GM23248 (cell line): ENCODE data around the gene DPM3. TPM values are rescaled to one million over a fixed set of nuclear protein-coding genes. Genes with fewer than 3 reads are reported as not detected.

Experiments used
- DNase-seq: peaks from one replicate; pipeline ENCODE4 v3.0.0-alpha.2; 2015
- H2AFZ ChIP-seq: fragments of 200-600 bp; sonication (generic); 2 replicates; pipeline ENCODE4 v1.6.1; 2016; ENCODE audit warnings: antibody characterized with exemption
- H3F3A ChIP-seq: fragments of 200-600 bp; sonication (generic); 2 replicates; pipeline ENCODE4 v1.6.1; 2016; ENCODE audit warnings: mild to moderate bottlenecking, antibody characterized with exemption, mixed run types; ENCODE audit not compliant: insufficient read depth
- H3K27ac ChIP-seq: fragments of 200-600 bp; sonication (generic); 2 replicates; pipeline ENCODE4 v1.5.1; 2016; ENCODE audit warnings: mild to moderate bottlenecking
- H3K27me3 ChIP-seq: fragments of 200-600 bp; sonication (generic); replicated peaks from 2 replicates; pipeline ENCODE4 v1.6.1; 2016; ENCODE audit warnings: mild to moderate bottlenecking; ENCODE audit not compliant: insufficient read depth
- H3K36me3 ChIP-seq: fragments of 200-600 bp; sonication (generic); 2 replicates; pipeline ENCODE4 v1.6.1; 2016; ENCODE audit warnings: low read depth, mild to moderate bottlenecking
- H3K4me1 ChIP-seq: fragments of 200-600 bp; sonication (generic); 2 replicates; pipeline ENCODE4 v1.6.1; 2016; ENCODE audit warnings: mild to moderate bottlenecking; ENCODE audit not compliant: insufficient read depth
- H3K4me2 ChIP-seq: fragments of 200-600 bp; sonication (generic); one replicate; pipeline ENCODE4 v1.6.1; 2016; ENCODE audit warnings: mild to moderate bottlenecking; ENCODE audit not compliant: unreplicated experiment
- H3K4me3 ChIP-seq: fragments of 200-600 bp; sonication (generic); 2 replicates; pipeline ENCODE4 v1.5.1; 2016; ENCODE audit warnings: mild to moderate bottlenecking
- H3K79me2 ChIP-seq: fragments of 200-600 bp; sonication (generic); 2 replicates; pipeline ENCODE4 v1.6.1; 2016; ENCODE audit warnings: mild to moderate bottlenecking; ENCODE audit not compliant: insufficient read depth
- H3K9ac ChIP-seq: fragments of 200-600 bp; sonication (generic); 2 replicates; pipeline ENCODE4 v1.6.1; 2016; ENCODE audit warnings: mild to moderate bottlenecking
- H3K9me2 ChIP-seq: fragments of 200-600 bp; sonication (generic); 2 replicates; pipeline ENCODE4 v1.6.1; 2016; ENCODE audit warnings: mixed run types, mild to moderate bottlenecking, moderate library complexity; ENCODE audit not compliant: insufficient read depth
- H3K9me3 ChIP-seq: fragments of 200-600 bp; sonication (generic); one replicate; pipeline ENCODE4 v1.6.1; 2017; ENCODE audit warnings: low read depth
- H4K20me1 ChIP-seq: fragments of 200-600 bp; sonication (generic); 2 replicates; pipeline ENCODE4 v1.6.0; 2016; ENCODE audit not compliant: insufficient read depth
- EZH2 ChIP-seq: fragments of 200-600 bp; sonication (generic); IDR thresholded peaks from 2 replicates; pipeline ENCODE4 v1.6.1; 2018; ENCODE audit warnings: antibody characterized with exemption, mild to moderate bottlenecking; ENCODE audit not compliant: insufficient read depth, poor library complexity, severe bottlenecking
- EZH2phosphoT487 ChIP-seq: fragments of 200-600 bp; sonication (generic); IDR thresholded peaks from 2 replicates; pipeline ENCODE4 v1.6.1; 2018; ENCODE audit warnings: antibody characterized with exemption, moderate library complexity, mild to moderate bottlenecking, low read depth; ENCODE audit not compliant: insufficient read depth
- whole genome bisulfite sequencing, 2 experiments: methylation state at CpG; one replicate each; pipeline ENCODE4 v1.1.6; 2015 to 2017; ENCODE audit warnings: low lambda C conversion rate in 2 of 2, low coverage in 1 of 2; ENCODE audit errors: missing lambda C conversion rate in 2 of 2; 5-methylcytosine and 5-hydroxymethylcytosine counted together
- in situ Hi-C: fragments of 300-500 bp; cut with MboI; formaldehyde crosslinking; loops from 2 replicates; pipeline ENCODE4 v1.15.0; 2020
- polyA plus RNA-seq: library from polyadenylated mRNA; unstranded; fragments of >200 nt; fragmentation: Nextera tagmentation; extraction: Ambion mirVana; gene quantifications from 2 replicates; pipeline ENCODE4 v1.2.1, GENCODE V29; 2016
- total RNA-seq: library from RNA; depleted of rRNA; stranded (reverse); fragments of >200 nt; shearing (Covaris generic); gene quantifications from 2 replicates; pipeline ENCODE4 v1.2.3, GENCODE V29; 2014

Gene DPM3
- total and polyA plus RNA-seq, 2 experiments from 2014 or later, result 50.7 to 75.3 TPM

GRCh38 chr1:155107309-155108264 is 32.7 kb downstream of the DPM3 start:
- Histone ChIP-seq H3K79me2 (no peaks in the 10 kb centered on the region), H3K27me3 (peaks cover 23% of the 10 kb centered on the region), H3K36me3 (no peaks in the 10 kb centered on the region), H3K4me3 (no peak overlapping the region), H3K4me1 (no peaks in the 10 kb centered on the region), H3K9ac (no peak overlapping the region), H2AFZ (no peak overlapping the region), H4K20me1 (no peaks in the 10 kb centered on the region), H3K4me2 (no peak overlapping the region), H3K9me3 (no peaks in the 10 kb centered on the region), H3K9me2 (no peaks in the 10 kb centered on the region), H3K27ac (no peak overlapping the region), H3F3A (no peaks in the 10 kb centered on the region)
- WGBS, 2 experiments, result 39 to 40% methylated on average over 12 of the region's 12 CpGs
- DNase-seq, result no peak
- TF ChIP-seq EZH2 (no peak), EZH2phosphoT487 (no peak)
- in situ Hi-C loops, result no loop called here

GRCh38 chr1:155106862-155107261 is 33.5 kb downstream of the DPM3 start:
- Histone ChIP-seq H3K9me2 (no peaks in the 10 kb centered on the region), H3K4me2 (no peak overlapping the region), H3F3A (no peaks in the 10 kb centered on the region), H2AFZ (no peak overlapping the region), H3K27ac (no peak overlapping the region), H4K20me1 (no peaks in the 10 kb centered on the region), H3K9me3 (no peaks in the 10 kb centered on the region), H3K9ac (no peak overlapping the region), H3K4me3 (no peak overlapping the region), H3K4me1 (no peaks in the 10 kb centered on the region), H3K36me3 (no peaks in the 10 kb centered on the region), H3K79me2 (no peaks in the 10 kb centered on the region), H3K27me3 (peaks cover 26% of the 10 kb centered on the region)
- TF ChIP-seq EZH2 (no peak), EZH2phosphoT487 (no peak)
- in situ Hi-C loops, result no loop called here
- DNase-seq, result no peak
- WGBS, 2 experiments, result 28 to 35% methylated on average over 6 of the region's 6 CpGs

DNA sequence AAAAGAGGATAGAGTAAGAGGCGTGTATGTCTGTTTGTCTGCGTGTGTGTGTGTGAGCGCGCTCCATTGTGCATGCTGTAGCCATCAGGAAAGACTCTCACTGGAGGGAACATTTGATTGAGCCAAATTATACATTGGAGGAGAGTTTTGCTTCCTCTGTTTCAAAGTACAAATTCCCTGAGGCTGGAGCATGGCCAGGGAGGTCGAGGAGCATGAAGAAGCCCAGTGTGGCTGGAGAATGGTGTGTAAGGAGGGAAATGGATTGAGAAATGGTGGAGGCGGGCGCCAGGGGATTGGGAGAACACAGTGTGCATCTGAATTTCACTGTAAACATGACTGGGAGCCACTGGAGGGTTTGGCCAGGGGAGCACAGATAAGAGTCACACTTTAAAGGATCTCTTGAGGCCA is 34.7 kb downstream of the DPM3 start:
- no peak overlapping the region for H2AFZ ChIP-seq
- no peaks in the 10 kb centered on the region for H3K9me2 ChIP-seq
- in situ Hi-C loops, result no loop called here
- DNase-seq, result no peak
- no peak overlapping the region for H3K4me3 ChIP-seq
- no peak overlapping the region for H3K4me2 ChIP-seq
- no peaks in the 10 kb centered on the region for H3K4me1 ChIP-seq
- H3K27ac ChIP-seq, result no peak overlapping the region
- H3K36me3 ChIP-seq, result no peaks in the 10 kb centered on the region
- WGBS, 2 experiments, result 61 to 62% methylated on average over 7 of the region's 7 CpGs
- H3K79me2 ChIP-seq, result no peaks in the 10 kb centered on the region
- peaks cover 26% of the 10 kb centered on the region for H3K27me3 ChIP-seq
- TF ChIP-seq EZH2, result no peak
- H4K20me1 ChIP-seq, result no peaks in the 10 kb centered on the region
- no peaks in the 10 kb centered on the region for H3K9me3 ChIP-seq
- no peaks in the 10 kb centered on the region for H3F3A ChIP-seq
- H3K9ac ChIP-seq, result no peak overlapping the region

- Histone ChIP-seq H3K27me3 (peaks cover 26% of the 10 kb centered on the region), H3K79me2 (no peaks in the 10 kb centered on the region), H3F3A (no peaks in the 10 kb centered on the region), H3K4me3 (no peak overlapping the region), H3K27ac (no peak overlapping the region), H3K36me3 (no peaks in the 10 kb centered on the region), H3K9me2 (no peaks in the 10 kb centered on the region), H3K4me1 (no peaks in the 10 kb centered on the region), H3K9me3 (no peaks in the 10 kb centered on the region), H3K4me2 (no peak overlapping the region), H4K20me1 (no peaks in the 10 kb centered on the region), H3K9ac (no peak overlapping the region), H2AFZ (no peak overlapping the region)
- in situ Hi-C loops, result no loop called here
- WGBS, 2 experiments, result 56 to 58% methylated on average over 7 of the region's 7 CpGs
- TF ChIP-seq EZH2phosphoT487, result no peak
- no peak for TF ChIP-seq EZH2
- no peak for DNase-seq
These were observed 35.5 kb downstream of the DPM3 start for GRCh38 chr1:155104605-155105534.
